GM21619 (cell line): ENCODE results near the gene C7orf57.

Experiments
- ATAC-seq: cut with Tn5 transposase; IDR thresholded peaks from one replicate; pipeline ENCODE4 v1.9.1; 2021; ENCODE audit not compliant: unreplicated experiment

C7orf57 gene

GRCh38 chr7:48107926-48108472 is 72.7 kb downstream of the C7orf57 start:
- ATAC-seq, result no peak

- no peak for ATAC-seq
Measured at GRCh38 chr7:48108959-48109847, 73.9 kb downstream of the C7orf57 start.

GRCh38 chr7:48109848-48110663 is 74.7 kb downstream of the C7orf57 start:
- peak; percentile 89 for ATAC-seq

GRCh38 chr7:48110868-48111267 is 75.5 kb downstream of the C7orf57 start:
- no peak for ATAC-seq
